ENCODE data around the gene CPNE9.

Gene CPNE9

GRCh38 chr3:9779075-9779593, 75.5 kb downstream of the CPNE9 start:
- Histone ChIP-seq H3K27ac (peak overlapping the region in 8 of 11 experiments; percentile 74 to 95 (median 84); a peak in 16 of 22 replicates), H4K20me1 (peaks cover 0 to 16% (median 0%) of the 10 kb centered on the region in 11 experiments; a peak in 6 of 22 replicates), H3K9me3 (replicated peaks in 1 of 11) (no peaks in the 10 kb centered on the region), H3K9ac (peak overlapping the region in 5 of 11 experiments; percentile 68 to 80 (median 73); a peak in 8 of 22 replicates), H3K4me3 (peak overlapping the region in 2 of 10 experiments; percentile 25 to 34; a peak in 4 of 20 replicates), H3K36me3 (peaks cover 0 to 20% (median 6%) of the 10 kb centered on the region in 11 experiments; a peak in 14 of 22 replicates), H3K4me1 (peaks cover 52 to 68% (median 59%) of the 10 kb centered on the region in 10 experiments), H3K4me2 (peak overlapping the region; percentile 75 to 95 (median 90)), H3K27me3 (peaks cover 0 to 33% (median 0%) of the 10 kb centered on the region in 11 experiments; a peak in 6 of 22 replicates)
- TF ChIP-seq Cebpa-rat (IDR thresholded peaks at IDR 0.05) = no peak

Measured in BLaER1 treated with 17β-estradiol and CSF1 and Interleukin-3, amounts not matched to agents 10 nM and 100 nM (cell line).